Fibroblast of lung (primary cell): Measurements from ENCODE around the gene CHTF18.

Source experiments
- CTCF ChIP-seq, 2 donors: IDR thresholded peaks in 1 of 2; conservative IDR thresholded peaks in 1 of 2; 1 replicate in 1 of 2; 2 replicates in 1 of 2; pipeline ENCODE4 v1.5.1; 2011 to 2012; ENCODE audit warnings: low read length in 2 of 2, control low read depth in 1 of 2, inconsistent platforms in 1 of 2, low read depth in 1 of 2, mild to moderate bottlenecking in 1 of 2
- EZH2 ChIP-seq: IDR thresholded peaks from 2 replicates; pipeline ENCODE4 v1.5.1; 2012; ENCODE audit warnings: low read length, control low read depth, mild to moderate bottlenecking; ENCODE audit errors: missing control alignments

GRCh38 chr16:830871-831570 is 42.6 kb downstream of the CHTF18 start:
- no peak for TF ChIP-seq EZH2
- TF ChIP-seq CTCF (conservative IDR thresholded peaks at IDR 0.05 in 1 of 2, IDR thresholded peaks at IDR 0.05 in 1 of 2; ENCODE audit: low read depth in 1 of 2, low read length in 2 of 2) = no peak
